CD8-positive, alpha-beta memory T cell (primary cell): Measurements from ENCODE around the gene TAF1B. TPM values are rescaled to one million over a fixed set of nuclear protein-coding genes. Genes with fewer than 3 reads are reported as not detected.

ENCODE experiments used
- CTCF ChIA-PET: fragments of 350-600 bp; sonication (Branson Sonifier 250); formaldehyde crosslinking; loops from one replicate; lab custom pipeline; 2021; ENCODE audit warnings: antibody characterized with exemption; lab: Charles Lee
- POLR2A ChIA-PET: fragments of 350-600 bp; sonication (Branson Sonifier 250); formaldehyde crosslinking; loops from one replicate; lab custom pipeline; 2021; ENCODE audit warnings: antibody characterized with exemption; lab: Charles Lee
- DNase-seq, 5 donors: peaks; one replicate each; pipeline versions ENCODE4 v3.0.0 to v3.0.0-alpha.2; 2020 to 2022; ENCODE audit warnings: mixed read lengths in 1 of 5
- H3K27ac ChIP-seq: one replicate; pipeline ENCODE4 v1.7.0; 2013; ENCODE audit warnings: low read depth, mild to moderate bottlenecking, low read length, moderate library complexity
- H3K27me3 ChIP-seq: 2 replicates; pipeline ENCODE4 v1.7.0; 2013; ENCODE audit warnings: low read length, mild to moderate bottlenecking; ENCODE audit not compliant: insufficient read depth, poor library complexity, severe bottlenecking
- H3K36me3 ChIP-seq: 2 replicates; pipeline ENCODE4 v1.7.0; 2013; ENCODE audit warnings: mild to moderate bottlenecking, low read length, moderate library complexity; ENCODE audit not compliant: insufficient read depth
- H3K4me1 ChIP-seq: 2 replicates; pipeline ENCODE4 v1.7.0; 2013; ENCODE audit warnings: mild to moderate bottlenecking, low read length, moderate library complexity; ENCODE audit not compliant: insufficient read depth
- H3K4me3 ChIP-seq: 2 replicates; pipeline ENCODE4 v1.7.0; 2013; ENCODE audit warnings: mild to moderate bottlenecking, low read length
- H3K9me3 ChIP-seq: 2 replicates; pipeline ENCODE4 v1.7.0; 2013; ENCODE audit warnings: mild to moderate bottlenecking, low read length
- H3K27ac Mint-ChIP-seq, 8 donors: one replicate each; pipeline ENCODE4 v1.8.0; 2020 to 2021; ENCODE audit warnings: mixed read lengths in 8 of 8, mild to moderate bottlenecking in 6 of 8, inconsistent platforms in 3 of 8, moderate library complexity in 3 of 8
- H3K27me3 Mint-ChIP-seq, 2 donors: one replicate each; pipeline ENCODE4 v1.8.0; 2020 to 2021; ENCODE audit warnings: mixed read lengths in 2 of 2, mild to moderate bottlenecking in 1 of 2, moderate library complexity in 1 of 2
- H3K36me3 Mint-ChIP-seq, 3 donors: one replicate each; pipeline ENCODE4 v1.8.0; 2020 to 2021; ENCODE audit warnings: mixed read lengths in 3 of 3, inconsistent platforms in 1 of 3, mild to moderate bottlenecking in 1 of 3
- H3K4me1 Mint-ChIP-seq, 3 donors: one replicate each; pipeline ENCODE4 v1.8.0; 2020 to 2021; ENCODE audit warnings: mixed read lengths in 3 of 3, inconsistent platforms in 1 of 3, mild to moderate bottlenecking in 1 of 3
- H3K4me3 Mint-ChIP-seq, 7 donors: one replicate each; pipeline ENCODE4 v1.8.0; 2020 to 2021; ENCODE audit warnings: mixed read lengths in 7 of 7, mild to moderate bottlenecking in 6 of 7, moderate library complexity in 4 of 7, inconsistent platforms in 2 of 7
- H3K9me3 Mint-ChIP-seq, 5 donors: one replicate each; pipeline ENCODE4 v1.8.0; 2020 to 2022; ENCODE audit warnings: mixed read lengths in 5 of 5, mild to moderate bottlenecking in 3 of 5, moderate library complexity in 2 of 5, inconsistent platforms in 1 of 5
- polyA plus RNA-seq: library from polyadenylated mRNA; unstranded; fragments of 300-500 nt; fragmentation: Illumina TruSeq; gene quantifications from one replicate; pipeline ENCODE4 v1.2.3, GENCODE V29; 2021
- total RNA-seq, 2 experiments: library from RNA; stranded (reverse); gene quantifications; one replicate each; pipeline ENCODE4 v1.2.3, GENCODE V29; 2021

Gene TAF1B
- total and polyA plus RNA-seq, 3 experiments from 2014 or later: 19.1 to 24.3 (median 20.6) TPM

DNA sequence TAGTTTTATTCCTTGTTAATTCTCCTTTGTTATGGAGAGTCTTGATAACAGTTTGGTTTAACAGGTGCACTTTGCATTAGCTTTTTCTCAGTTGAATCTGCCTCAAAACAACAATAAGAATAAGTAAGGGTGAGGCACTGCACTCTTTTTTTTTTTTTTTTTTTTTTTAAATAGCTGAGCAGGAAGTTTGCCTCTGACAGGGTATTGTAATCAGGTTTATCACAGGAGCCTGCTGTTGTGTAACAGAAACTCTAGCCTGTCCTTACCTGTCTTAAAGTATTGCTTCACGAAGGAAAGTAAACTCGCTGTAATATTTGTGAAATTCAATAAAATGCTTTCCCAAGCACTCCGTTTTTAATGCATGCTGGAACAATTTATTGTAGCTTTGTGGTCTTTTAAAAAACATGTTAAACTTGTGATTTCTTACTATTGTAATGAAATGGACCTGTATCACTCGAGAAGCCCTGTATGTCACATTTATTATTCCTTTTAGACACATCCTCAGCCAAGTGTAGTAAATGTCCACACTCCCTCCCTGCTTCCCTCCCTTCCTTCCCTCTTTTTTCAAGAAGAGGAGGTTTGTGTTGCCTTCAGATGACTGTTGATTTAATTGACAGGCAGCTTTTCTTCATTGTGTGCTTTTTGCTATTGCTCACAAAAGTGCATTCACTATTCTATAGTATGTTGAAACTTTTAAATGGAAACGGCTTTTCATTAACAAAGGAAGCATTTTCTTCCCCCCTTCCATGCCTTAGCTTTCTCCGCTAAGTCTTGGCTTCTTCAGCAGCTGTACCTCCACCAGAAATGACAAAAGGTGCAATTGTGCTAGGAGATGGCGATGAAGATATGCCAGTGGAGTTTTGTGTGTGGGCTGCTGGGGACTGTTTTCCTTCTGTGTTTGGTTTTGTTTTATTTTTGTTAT lies 52.7 kb downstream of the TAF1B start:
- CTCF ChIA-PET: no interaction called here
- peaks cover 5 to 30% (median 17%) of the 10 kb centered on the region in 3 donors for H3K36me3 Mint-ChIP-seq
- H3K4me1 Mint-ChIP-seq: peaks cover 20 to 24% (median 24%) of the 10 kb centered on the region in 3 donors
- H3K27ac Mint-ChIP-seq: peak overlapping the region in 1 of 8 donors; percentile 22
- DNase-seq: no peak
- H3K9me3 ChIP-seq: no peaks in the 10 kb centered on the region
- no peak overlapping the region for H3K27ac ChIP-seq
- no peak overlapping the region for H3K4me3 Mint-ChIP-seq
- H3K27me3 ChIP-seq: no peaks in the 10 kb centered on the region
- H3K27me3 Mint-ChIP-seq: no peaks in the 10 kb centered on the region
- no peaks in the 10 kb centered on the region for H3K36me3 ChIP-seq
- POLR2A ChIA-PET: no interaction called here
- H3K9me3 Mint-ChIP-seq: no peaks in the 10 kb centered on the region
- no peak overlapping the region for H3K4me3 ChIP-seq
- no peaks in the 10 kb centered on the region for H3K4me1 ChIP-seq

DNA sequence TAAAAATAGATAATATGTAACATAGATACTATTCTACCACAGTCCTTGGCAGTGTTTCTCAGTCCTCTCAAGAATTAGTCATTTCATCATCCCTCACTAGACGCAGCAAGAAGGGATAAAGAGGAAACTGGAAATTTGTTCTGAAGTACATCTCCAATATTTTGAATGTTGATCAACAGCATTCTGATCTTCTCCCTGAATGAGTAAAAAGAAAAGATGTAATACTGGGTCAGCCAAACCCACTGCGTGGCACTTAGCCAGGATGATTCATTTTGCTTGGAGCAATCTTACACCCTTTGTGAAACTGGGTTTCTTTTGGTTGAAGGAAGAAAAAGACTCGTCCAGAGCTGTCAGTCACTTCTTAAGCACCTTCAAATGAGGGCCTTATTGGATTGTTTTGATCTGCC lies 54.1 kb downstream of the TAF1B start:
- Mint-ChIP-seq H3K4me3 (no peak overlapping the region), H3K9me3 (no peaks in the 10 kb centered on the region), H3K27me3 (no peaks in the 10 kb centered on the region), H3K27ac (peak overlapping the region in 2 of 8 donors; percentile 26 to 29), H3K36me3 (peaks cover 2 to 23% (median 14%) of the 10 kb centered on the region in 3 donors), H3K4me1 (peaks cover 18 to 22% (median 21%) of the 10 kb centered on the region in 3 donors)
- Histone ChIP-seq H3K36me3 (no peaks in the 10 kb centered on the region), H3K4me3 (no peak overlapping the region), H3K27me3 (no peaks in the 10 kb centered on the region), H3K9me3 (no peaks in the 10 kb centered on the region), H3K4me1 (no peaks in the 10 kb centered on the region), H3K27ac (no peak overlapping the region)
- DNase-seq: no peak
- POLR2A ChIA-PET: interaction anchor here (0.5 to 0.6 kb wide), 2 partner anchors 314 to 752 kb away, joined by 6 to 7 read pairs; no protein-coding TSS in a partner anchor
- CTCF ChIA-PET: no interaction called here

DNA sequence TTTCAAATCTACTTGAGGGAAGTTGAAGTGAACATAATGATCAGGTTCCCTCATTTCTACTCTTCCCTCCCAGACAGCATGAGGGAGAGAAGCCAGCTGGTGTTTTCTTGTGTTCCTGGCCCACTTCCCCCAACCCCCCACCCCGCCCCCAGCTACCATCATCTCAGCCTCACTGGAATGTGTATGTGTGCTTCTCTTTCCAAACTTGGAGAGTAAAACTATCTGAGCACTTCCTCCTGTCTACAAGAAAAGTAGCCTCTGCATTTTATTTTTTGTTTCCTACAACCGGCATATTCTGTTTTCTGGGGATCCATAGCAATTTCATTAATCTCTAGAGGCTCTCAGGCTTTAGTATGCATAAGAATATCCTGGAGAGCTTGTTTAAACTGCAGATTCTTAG lies 54.6 kb downstream of the TAF1B start:
- Mint-ChIP-seq H3K36me3 (peaks cover 0 to 20% (median 13%) of the 10 kb centered on the region in 3 donors), H3K9me3 (no peaks in the 10 kb centered on the region), H3K27me3 (no peaks in the 10 kb centered on the region), H3K27ac (peak overlapping the region in 1 of 8 donors; percentile 17), H3K4me3 (no peak overlapping the region), H3K4me1 (peaks cover 18 to 24% (median 19%) of the 10 kb centered on the region in 3 donors)
- no peak for DNase-seq
- H3K36me3 ChIP-seq: no peaks in the 10 kb centered on the region
- CTCF ChIA-PET: no interaction called here
- H3K4me3 ChIP-seq: no peak overlapping the region
- H3K27me3 ChIP-seq: no peaks in the 10 kb centered on the region
- no peaks in the 10 kb centered on the region for H3K9me3 ChIP-seq
- H3K27ac ChIP-seq: no peak overlapping the region
- H3K4me1 ChIP-seq: no peaks in the 10 kb centered on the region
- POLR2A ChIA-PET: interaction anchor here (0.6 kb wide), 1 partner anchor 315 kb away, joined by 6 read pairs; no protein-coding TSS in a partner anchor

GRCh38 chr2:9905413-9905812 lies 62.1 kb downstream of the TAF1B start:
- H3K4me3 Mint-ChIP-seq: no peak overlapping the region
- no peaks in the 10 kb centered on the region for H3K36me3 ChIP-seq
- no peak overlapping the region for H3K27ac Mint-ChIP-seq
- no peaks in the 10 kb centered on the region for H3K9me3 Mint-ChIP-seq
- no peaks in the 10 kb centered on the region for H3K4me1 ChIP-seq
- H3K36me3 Mint-ChIP-seq: peaks cover 0 to 35% (median 18%) of the 10 kb centered on the region in 3 donors
- no peak for DNase-seq
- CTCF ChIA-PET: no interaction called here
- no peaks in the 10 kb centered on the region for H3K27me3 ChIP-seq
- no peaks in the 10 kb centered on the region for H3K9me3 ChIP-seq
- POLR2A ChIA-PET: no interaction called here
- no peaks in the 10 kb centered on the region for H3K27me3 Mint-ChIP-seq
- no peak overlapping the region for H3K4me3 ChIP-seq
- H3K4me1 Mint-ChIP-seq: peaks cover 2 to 8% (median 3%) of the 10 kb centered on the region in 3 donors
- H3K27ac ChIP-seq: no peak overlapping the region

- no peak overlapping the region for H3K27ac Mint-ChIP-seq
- CTCF ChIA-PET: no interaction called here
- peaks cover 8% of the 10 kb centered on the region for H3K36me3 ChIP-seq
- H3K9me3 Mint-ChIP-seq: no peaks in the 10 kb centered on the region
- no peak for DNase-seq
- H3K4me3 Mint-ChIP-seq: no peak overlapping the region
- H3K9me3 ChIP-seq: no peaks in the 10 kb centered on the region
- H3K27ac ChIP-seq: no peak overlapping the region
- H3K4me3 ChIP-seq: no peak overlapping the region
- no peaks in the 10 kb centered on the region for H3K27me3 Mint-ChIP-seq
- H3K36me3 Mint-ChIP-seq: peaks cover 0 to 52% (median 26%) of the 10 kb centered on the region in 3 donors
- H3K4me1 ChIP-seq: no peaks in the 10 kb centered on the region
- POLR2A ChIA-PET: no interaction called here
- H3K4me1 Mint-ChIP-seq: peaks cover 1 to 8% (median 3%) of the 10 kb centered on the region in 3 donors
- no peaks in the 10 kb centered on the region for H3K27me3 ChIP-seq
Observed at GRCh38 chr2:9907402-9907801, 64.1 kb downstream of the TAF1B start.

GRCh38 chr2:9908639-9909038 lies 65.4 kb downstream of the TAF1B start:
- H3K27ac Mint-ChIP-seq: no peak overlapping the region
- H3K4me1 Mint-ChIP-seq: peaks cover 0 to 8% (median 3%) of the 10 kb centered on the region in 3 donors
- POLR2A ChIA-PET: no interaction called here
- H3K4me3 ChIP-seq: no peak overlapping the region
- no peaks in the 10 kb centered on the region for H3K9me3 Mint-ChIP-seq
- peaks cover 8% of the 10 kb centered on the region for H3K36me3 ChIP-seq
- H3K36me3 Mint-ChIP-seq: peaks cover 0 to 63% (median 38%) of the 10 kb centered on the region in 3 donors
- no peak overlapping the region for H3K27ac ChIP-seq
- no peaks in the 10 kb centered on the region for H3K4me1 ChIP-seq
- CTCF ChIA-PET: no interaction called here
- H3K9me3 ChIP-seq: no peaks in the 10 kb centered on the region
- no peaks in the 10 kb centered on the region for H3K27me3 Mint-ChIP-seq
- DNase-seq: no peak
- no peaks in the 10 kb centered on the region for H3K27me3 ChIP-seq
- no peak overlapping the region for H3K4me3 Mint-ChIP-seq

DNA sequence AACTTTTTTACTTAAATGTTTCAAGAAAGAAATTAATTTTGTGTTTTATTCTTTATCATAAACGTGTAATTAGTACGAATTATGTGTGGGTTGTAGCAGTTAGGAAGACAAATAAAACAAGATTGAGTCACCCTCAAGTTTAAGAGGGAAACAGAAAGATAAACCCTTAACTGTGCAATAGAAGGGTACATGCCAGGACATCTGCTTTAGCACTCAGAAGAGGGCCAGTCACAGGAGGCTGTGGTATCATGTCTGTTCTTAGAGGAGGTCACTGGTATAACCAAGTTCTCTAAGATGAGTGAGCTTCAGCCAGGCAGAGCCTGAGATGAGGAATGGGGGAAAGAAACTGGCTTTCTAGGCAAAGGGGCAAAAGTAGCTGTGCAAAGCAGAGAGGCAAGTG lies 65.8 kb downstream of the TAF1B start:
- Histone ChIP-seq H3K27me3 (no peaks in the 10 kb centered on the region), H3K9me3 (no peaks in the 10 kb centered on the region), H3K4me3 (no peak overlapping the region), H3K4me1 (no peaks in the 10 kb centered on the region), H3K36me3 (peaks cover 8% of the 10 kb centered on the region), H3K27ac (no peak overlapping the region)
- ChIA-PET POLR2A (no interaction called here), CTCF (interaction anchor here (2.1 kb wide), 1 partner anchor 16 kb away, joined by 6 read pairs; no protein-coding TSS in a partner anchor)
- Mint-ChIP-seq H3K27me3 (no peaks in the 10 kb centered on the region), H3K4me1 (peaks cover 0 to 8% (median 3%) of the 10 kb centered on the region in 3 donors), H3K4me3 (no peak overlapping the region), H3K9me3 (no peaks in the 10 kb centered on the region), H3K36me3 (peaks cover 0 to 67% (median 40%) of the 10 kb centered on the region in 3 donors), H3K27ac (peak overlapping the region in 2 of 8 donors; percentile 42 to 61)
- DNase-seq: no peak

DNA sequence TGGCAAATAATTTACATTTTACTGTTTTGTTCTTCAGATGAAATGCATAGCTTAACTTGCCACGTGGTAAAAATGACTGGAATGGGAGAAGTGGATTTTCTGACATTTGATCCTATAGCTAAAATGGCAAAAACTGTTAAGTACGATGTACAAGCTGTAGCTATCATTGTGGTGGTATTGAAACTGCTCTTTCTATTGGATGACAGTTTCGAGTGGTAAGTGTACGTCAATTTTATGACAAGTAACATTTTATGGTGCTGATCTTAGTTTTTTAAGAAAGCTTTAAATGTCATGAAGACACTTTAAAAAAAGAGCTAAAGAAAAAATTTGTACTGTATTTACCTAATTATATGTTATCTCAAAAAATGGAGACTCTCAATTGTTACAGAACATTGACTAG lies 67.4 kb downstream of the TAF1B start:
- Mint-ChIP-seq H3K27ac (no peak overlapping the region), H3K4me1 (peaks cover 0 to 8% (median 3%) of the 10 kb centered on the region in 3 donors), H3K27me3 (no peaks in the 10 kb centered on the region), H3K4me3 (no peak overlapping the region), H3K9me3 (no peaks in the 10 kb centered on the region), H3K36me3 (peaks cover 0 to 66% (median 37%) of the 10 kb centered on the region in 3 donors)
- CTCF ChIA-PET: interaction anchor here (2.1 kb wide), 1 partner anchor 17 kb away, joined by 6 read pairs; no protein-coding TSS in a partner anchor
- POLR2A ChIA-PET: no interaction called here
- no peaks in the 10 kb centered on the region for H3K27me3 ChIP-seq
- H3K36me3 ChIP-seq: peaks cover 8% of the 10 kb centered on the region
- no peak for DNase-seq
- no peaks in the 10 kb centered on the region for H3K4me1 ChIP-seq
- no peaks in the 10 kb centered on the region for H3K9me3 ChIP-seq
- no peak overlapping the region for H3K4me3 ChIP-seq
- H3K27ac ChIP-seq: no peak overlapping the region
